ENCODE results near the gene SACS.
A peak's percentile ranks its signal among the peaks of the same experiment; 100 is the strongest.
"Not testable (repeated sequence)": the region's sequence is repeated elsewhere in the genome, so short reads cannot be mapped to it uniquely, and the experiment has no call there.

SACS gene

DNA sequence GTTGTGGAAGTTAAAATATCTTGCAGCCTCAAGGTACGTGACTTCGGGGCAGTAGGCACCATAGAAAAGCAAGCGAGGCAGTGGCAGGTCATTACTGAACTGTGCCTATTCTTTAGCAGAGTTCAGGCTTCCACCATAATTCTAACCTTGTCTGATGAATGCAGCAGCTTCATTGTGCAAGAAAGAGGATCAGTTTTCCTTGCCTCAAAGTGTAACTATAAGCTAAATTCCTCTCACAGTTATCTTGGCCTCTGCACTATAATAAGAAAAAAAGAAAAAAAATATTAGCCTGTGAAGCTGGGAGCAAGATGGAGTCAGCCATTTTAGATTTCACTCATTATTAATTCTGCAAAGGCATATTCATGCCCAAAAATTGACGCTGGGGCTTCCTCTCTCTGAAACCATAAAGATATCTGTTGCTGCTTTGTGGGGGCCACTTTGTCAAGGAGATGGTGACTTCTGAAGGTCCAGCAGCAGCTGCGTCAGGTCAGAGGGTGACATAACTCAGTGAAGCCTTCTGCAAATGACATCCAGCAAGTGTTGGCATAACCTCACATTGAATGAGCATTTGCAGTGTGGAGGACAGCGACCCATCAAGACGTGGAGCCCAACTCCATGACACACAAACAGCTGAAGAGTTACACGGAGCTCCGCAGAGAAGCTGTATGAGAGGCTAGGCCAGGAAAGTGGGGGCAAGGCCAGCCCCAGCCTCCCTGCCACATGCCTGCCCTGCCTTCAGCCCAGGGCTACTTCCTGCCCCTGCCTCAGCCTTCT, 23.1 kb upstream of the SACS start:
- no peak for DNase-seq

DNA sequence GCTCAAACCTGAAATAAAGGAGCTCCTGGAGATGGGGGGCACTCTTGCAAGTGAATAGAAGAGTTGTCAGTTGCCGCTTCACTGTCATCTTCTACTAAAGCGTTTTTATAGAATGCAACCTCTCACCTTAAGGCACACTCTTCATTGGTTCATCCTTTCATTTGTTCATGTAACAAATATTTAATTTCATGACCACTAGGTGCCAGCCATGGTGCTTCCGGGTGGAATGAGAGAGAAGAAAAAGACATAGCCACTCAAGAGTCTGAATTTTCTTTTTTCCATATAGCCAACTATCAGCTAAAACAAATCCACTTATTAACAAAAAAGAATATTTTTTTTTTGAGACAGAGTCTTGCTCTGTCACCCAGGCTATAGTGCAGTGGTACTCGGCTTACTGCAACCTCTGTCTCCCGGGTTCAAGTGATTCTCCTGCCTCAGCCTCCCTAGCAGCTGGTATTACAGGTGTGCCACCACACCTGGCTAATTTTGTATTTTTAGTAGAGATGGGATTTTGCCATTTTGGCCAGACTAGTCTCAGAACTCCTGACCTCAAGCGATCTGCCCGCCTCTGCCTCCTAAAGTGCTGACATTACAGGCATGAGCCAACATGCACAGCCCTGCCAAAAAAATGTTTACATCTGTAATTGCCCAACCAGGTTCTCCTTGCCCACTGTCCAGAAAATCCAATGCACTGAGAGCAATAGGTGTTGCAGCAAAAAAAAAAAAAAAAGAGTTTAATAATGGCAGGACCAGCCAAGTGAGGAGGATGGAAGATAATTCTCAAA, 22.1 kb upstream of the SACS start:
- no peak for DNase-seq

DNA sequence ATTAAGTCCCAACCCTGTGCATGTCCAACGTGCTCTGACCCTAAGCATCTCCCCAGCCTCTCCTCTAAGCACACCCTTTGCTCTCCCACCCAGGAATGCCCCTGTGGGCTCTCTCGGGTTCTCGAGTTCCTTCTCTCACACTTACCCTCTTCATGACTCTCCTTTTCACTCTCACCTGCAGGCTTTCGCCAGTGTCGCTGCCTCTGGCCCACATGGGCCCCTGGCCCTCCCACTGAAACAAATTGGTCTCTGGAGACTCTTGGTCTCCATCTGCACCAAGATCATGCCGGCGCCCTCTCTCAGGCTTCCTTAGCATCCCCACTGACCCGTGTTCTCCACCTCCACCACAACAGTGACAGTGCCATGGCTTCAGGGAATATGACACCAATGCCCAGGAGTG, 19.6 kb upstream of the SACS start:
- no peak for DNase-seq

DNA sequence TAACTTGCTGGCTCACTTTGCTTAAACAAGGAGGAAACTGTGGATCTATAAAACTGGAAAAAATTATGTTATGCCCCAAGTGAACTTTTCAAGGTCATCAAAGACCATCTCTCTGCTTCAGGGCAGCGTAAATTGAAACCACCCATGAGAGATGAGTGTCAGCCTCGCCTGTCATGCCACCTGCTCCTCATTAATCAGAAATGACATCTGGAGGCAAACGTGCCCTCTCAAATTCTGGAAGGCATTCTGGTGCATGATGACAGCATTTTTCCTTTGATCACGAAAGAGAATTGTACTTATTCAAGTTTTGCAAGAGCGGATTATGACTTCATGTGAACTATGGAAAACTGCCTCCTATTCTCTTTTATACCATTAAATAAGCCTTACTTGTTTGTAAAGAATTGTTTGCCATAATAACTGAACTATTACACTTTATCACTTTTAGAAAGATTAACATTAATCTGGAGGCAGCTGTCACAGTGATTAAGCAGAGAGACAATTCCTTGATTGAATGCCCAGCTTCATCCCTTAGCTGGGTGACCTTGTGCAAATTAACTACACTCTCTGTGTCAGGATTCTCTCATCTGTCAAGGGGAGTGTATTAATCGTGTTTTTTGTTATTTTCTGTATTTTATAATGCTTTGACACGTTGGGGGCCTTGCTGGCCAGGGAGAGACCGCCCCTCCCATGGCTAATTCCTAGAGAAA, 17.0 kb upstream of the SACS start:
- DNase-seq, result no peak

DNA sequence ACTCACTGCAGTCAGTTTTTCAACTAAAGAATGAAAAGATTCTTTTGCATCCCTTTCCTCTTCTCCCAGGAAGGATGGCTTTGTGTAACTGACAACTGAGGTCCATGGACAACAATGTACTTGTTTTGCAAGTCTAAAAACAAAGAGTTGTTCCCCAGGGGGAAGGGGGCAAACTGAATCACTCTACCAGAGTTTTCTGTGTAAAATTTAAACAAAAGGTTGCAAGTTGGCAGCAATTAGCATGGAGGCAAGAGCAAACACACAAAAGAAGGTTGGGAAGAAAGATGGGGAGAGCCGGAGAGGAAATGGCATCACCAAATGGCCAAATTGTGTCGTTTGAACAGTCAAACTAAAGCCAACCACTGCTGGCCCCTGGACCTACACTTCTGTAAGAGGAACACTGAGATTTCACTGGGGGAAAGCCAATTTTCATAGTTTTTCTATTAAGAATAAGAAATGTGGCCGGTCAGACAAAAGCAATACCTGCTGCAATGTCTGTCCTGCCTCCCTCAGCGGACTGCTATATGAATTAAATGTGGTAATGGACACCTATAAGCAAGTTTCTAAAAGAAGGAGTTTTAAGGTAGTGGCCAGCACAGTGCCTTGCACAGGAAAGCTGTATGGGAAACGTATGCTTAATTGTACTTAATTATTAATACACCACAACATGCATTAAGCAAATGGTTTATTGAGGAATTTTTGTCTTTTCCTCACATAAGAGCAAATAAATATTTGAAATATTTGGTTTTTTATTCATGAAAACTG, 16.1 kb upstream of the SACS start:
- no peak for DNase-seq

DNA sequence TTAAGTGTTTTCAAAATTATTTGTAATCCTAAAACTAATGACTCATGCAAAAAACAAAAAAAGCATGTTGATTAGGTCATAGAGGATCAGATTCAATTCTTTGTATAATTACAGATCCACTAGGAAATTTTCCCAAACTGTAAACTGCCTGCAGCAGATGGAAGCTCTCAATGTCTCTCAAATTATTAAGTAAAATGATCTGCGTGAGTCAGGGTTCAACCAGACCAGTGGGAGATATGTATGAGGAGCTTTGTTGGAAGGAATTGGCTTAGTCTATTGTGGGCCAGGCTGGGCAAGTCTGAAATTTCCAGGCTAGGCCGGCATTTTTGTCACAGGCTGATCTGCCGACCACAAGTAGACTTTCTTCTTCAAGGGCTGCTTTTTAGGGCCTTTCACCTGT, 14.4 kb upstream of the SACS start:
- DNase-seq, result no peak

DNA sequence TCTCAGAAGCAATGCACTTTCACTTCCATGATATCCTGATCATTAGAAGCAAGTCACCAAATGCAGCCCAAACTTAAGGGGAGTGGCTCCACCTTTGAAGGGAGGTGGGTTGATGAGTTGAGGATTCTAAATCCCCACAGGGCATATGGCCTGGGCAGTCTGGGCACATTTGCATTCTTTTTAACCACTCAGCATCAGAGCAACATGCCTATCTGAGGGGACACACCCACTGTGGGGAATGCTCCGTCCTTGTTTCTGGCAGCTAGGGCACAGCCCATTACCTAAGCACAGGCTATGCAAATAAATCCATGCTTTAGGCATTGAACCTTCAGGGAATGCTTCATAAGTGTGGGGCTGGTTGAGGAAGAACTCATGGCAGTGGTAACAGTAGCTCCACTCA, 12.3 kb upstream of the SACS start:
- DNase-seq, result no peak

DNA sequence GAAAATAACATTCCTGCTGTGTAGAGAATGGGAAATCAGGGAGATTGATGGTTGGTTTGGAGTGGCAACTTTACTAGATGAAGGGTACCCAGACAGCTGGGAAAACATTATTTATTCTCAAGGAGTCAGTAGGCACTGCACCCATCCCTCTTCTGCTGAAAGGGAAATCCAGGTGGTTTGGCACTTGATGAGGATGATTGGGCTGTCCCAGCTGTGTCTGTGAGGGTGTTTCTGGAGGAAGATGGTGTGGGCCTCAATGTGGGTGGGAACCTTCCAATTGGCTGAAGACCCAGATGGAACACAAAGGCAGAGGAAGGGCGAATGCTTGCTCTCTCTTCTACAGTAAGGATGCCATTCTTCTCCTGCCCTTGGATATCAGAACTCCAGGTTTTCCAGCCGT, 10.4 kb upstream of the SACS start:
- DNase-seq, result no peak

DNA sequence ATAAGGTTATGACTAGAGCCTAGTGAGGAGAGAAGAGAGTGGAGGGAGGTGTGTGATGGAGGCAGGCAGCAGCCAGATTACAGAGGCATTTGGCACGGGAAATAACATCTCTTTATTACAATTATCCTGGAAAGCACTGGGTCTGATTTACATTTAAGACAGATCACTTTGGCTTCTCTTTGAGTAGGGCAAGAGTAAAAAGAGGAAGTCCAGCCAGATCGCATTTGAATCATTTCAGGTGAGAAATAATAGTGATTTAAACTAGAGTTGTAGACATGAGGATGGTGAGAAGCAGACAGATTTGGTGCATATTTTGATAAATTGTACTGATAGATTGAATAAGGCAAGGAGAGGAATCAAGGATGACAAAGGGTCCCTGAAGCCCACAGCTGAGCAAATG, 9.6 kb upstream of the SACS start:
- DNase-seq, result no peak

DNA sequence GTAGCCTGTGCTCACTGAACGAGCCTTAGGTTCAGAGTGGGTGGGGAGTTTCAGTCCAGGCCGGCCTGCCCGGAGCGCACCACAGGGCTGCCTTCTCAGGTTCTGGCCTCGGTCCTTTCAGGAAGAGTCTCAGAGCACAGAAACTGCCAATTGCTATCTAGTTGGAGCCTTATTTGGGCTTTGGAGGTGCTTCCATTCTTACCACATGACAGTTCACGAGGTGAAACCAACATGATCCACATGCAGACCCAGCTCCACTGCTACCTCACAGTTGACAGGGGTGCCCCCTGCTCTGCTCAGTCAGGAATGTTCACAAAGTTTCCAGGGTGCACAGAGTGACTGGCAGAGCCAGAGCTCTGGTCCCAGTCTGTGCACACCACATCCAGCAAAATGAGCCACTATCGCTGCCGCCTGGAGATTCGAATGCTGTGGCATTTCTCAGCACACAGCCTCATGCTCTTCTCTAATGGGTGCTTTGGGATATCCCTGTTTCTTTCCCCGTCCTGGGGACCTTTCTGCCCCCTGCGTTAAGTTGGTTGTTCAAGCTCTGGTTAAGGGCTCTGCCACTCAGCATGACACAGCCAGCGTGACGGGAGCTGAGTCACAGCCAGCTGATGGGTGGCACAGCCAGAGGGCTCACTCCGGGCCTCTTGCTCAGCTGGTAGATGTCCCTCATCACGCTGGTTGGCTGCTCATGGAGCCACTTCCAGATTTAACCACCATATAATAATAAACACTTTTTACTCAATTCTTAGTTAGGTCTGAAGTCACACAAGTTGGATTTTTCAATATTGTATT, 7.5 kb upstream of the SACS start:
- no peak for DNase-seq

DNA sequence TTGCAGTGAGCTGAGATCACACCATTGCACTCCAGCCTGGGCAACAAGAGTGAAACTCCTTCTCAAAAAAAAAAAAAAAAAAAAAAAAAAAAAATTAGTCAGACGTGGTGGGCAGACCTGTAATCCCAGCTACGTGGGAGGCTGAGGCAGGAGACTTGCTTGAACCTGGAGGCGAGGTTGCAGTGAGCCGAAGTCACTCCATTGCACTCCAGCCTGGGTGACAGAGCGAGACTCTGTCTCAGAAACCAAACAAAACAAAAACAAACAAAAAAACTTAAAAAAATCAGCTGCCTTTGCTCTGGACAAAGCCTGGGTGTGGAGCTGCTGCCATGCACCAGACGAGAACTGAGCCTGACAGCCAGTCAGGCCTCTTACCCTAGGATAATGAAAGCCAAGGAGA, 6.8 kb upstream of the SACS start:
- not testable (repeated sequence) for DNase-seq

DNA sequence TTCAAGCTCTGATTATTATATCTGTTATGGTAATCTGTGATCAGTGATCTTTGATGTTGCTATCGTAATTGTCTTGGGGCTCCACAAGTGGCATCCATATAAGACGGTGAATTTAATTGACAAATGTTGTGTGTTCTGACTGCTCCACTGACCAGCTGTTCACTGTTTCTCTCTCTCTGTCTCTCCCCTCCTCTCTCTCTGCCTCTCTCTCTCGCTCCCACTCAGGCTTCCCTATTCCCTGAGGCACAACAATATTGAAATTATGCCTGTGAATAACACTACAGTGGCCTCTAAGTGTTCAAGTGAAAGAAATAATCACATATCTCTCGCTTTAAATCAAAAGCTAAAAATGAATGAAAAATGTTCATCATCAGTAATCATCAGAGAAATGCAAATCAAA, 4.4 kb upstream of the SACS start:
- no peak for DNase-seq

DNA sequence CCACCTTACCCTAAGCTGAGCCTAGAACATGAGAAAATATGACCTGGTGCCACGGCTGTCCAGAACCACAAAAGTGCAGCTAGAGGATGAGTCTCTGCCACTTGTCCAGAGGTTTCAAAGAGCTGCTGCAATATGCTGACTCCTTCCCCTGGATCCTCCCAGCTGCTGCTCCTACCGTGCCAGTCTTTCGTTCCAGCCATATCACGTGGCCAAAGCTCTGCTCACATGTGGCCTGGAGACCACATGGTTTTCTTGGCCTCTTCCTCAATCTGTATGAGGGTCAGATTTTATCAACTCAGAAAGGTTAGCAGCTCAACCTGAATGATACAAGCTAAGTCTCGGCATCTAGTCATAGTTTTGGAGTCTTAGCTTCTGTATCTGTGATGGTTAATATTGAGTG, 3.2 kb upstream of the SACS start:
- DNase-seq, result no peak

DNA sequence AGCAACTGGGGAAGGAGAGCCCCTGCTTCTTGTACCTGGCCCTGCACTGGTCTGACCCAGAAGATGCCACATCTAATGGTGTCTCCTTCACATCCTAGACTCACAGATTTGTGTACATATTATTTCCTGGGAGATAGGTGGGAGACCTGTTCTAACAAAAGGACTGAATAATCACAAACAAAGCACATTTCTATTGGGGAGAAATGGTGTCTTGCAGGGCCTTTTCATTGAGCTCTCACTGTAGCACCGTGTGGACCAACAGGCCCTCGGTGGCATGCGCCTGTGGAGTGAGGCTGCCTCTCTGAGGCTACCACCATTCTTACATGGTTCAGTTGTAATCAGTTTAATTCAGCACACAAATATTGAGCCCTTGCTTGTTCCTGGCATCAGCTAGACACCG, 989 bp upstream of the SACS start:
- no peak for DNase-seq

DNA sequence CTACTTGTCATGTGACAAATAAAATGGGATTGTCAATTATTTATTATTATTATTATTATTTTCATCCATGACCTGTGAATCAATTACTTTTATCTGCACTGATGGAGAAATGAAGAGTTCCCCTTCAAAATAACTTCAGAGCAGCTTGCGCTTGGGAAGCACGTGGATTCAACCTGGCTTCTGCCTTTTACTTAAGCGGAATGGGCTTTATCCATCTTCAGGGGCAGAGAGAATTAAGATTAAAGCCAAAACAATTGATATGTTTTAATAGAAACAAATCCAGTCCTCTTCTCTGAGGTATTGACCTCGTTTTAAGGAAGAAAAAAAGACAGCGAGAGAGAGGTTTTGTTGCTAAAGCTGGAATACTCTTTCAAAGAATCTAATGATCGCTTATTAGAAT, 876 bp downstream of the SACS start:
- DNase-seq, result no peak

DNA sequence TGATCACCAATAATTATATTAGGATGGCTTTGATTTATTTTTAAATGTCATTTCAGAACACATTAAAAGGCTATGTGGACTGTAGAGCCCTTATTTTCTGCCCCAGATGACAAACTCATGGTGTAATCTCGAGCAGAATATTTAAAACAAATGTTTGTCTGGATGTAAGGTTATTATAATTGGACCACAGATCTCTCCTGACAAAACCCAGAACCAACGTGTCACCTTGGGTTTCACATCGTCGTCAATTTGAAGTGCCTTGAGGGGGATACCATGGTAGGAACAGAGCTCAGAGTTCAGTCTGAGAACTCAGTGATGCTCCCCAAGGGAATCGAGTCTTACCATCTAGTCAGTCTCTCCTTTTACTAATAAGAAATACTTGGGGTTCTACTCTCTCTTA, 2.8 kb downstream of the SACS start:
- no peak for DNase-seq

DNA sequence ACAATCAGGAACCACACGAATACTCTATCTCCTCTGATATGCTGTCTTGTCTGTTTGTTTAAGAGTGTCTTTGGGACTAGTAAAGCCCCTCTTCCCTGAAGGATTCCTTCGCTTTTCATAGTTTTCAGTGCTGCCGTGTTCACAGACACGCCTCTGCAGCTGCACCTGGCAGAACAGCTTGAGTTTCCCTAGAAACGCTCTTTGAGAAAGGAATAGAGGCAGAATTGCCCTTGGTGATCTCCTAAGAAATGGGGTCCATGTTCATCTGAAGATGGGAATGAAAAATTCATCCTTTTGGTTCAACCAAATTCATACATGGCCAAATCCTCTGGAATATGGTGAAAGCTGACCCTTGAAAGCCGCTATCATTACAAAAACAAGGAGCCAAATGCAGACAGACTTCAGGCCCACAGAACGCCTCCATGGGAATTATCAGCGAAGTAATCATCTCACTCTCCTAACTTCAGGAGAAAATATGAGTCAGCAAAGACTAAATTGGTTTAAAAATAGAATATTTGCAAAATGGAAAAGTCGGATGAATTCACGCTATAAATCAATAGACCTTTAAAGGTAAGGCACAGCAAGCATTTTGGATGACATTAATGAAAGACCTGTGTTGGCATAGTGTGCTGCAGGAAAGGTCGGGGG, 5.5 kb downstream of the SACS start:
- no peak for DNase-seq

DNA sequence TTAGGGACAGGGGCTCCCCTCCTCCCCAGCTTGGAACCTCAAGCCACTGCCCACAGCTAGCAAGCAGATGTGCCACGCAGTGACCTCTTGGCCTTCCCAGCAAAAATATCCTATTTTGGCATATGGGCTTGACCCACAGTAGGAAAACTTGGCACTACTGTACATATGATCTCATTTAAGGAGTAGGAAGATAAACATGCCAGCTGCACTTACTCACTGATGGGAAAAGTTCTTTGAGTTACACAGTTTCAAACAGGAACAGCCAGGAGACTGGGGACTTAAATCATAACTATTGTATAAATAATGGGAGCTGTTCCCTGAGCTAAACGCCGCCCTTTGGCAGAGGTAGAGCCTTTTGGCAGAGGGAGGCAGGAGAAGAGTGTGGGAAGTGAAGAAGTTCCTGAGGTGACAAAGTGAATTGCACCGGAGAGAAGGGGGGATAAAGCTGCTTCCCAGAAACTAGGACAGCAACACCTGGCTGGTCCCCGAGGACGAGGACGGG, 6.1 kb downstream of the SACS start:
- DNase-seq, result peak; percentile 39

DNA sequence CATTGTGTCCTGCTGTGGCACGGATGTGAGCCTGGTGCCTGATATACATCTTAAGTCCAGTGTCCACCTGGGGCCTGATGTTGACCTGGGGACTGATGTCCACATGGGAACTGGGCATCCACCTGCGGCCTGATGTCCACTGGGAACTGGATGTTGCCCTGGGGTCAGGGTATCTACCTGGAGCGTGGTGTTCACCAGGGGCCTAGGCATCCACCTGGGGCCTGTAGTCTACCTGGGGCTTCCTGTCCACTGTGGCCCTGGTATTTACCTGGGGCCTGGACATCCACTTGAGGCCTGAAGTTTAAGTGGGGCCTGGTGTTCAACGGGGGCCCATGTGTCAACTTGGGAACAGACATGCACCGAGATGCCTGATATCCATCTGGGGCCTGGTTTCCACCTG, 11.9 kb downstream of the SACS start:
- DNase-seq, result no peak

DNA sequence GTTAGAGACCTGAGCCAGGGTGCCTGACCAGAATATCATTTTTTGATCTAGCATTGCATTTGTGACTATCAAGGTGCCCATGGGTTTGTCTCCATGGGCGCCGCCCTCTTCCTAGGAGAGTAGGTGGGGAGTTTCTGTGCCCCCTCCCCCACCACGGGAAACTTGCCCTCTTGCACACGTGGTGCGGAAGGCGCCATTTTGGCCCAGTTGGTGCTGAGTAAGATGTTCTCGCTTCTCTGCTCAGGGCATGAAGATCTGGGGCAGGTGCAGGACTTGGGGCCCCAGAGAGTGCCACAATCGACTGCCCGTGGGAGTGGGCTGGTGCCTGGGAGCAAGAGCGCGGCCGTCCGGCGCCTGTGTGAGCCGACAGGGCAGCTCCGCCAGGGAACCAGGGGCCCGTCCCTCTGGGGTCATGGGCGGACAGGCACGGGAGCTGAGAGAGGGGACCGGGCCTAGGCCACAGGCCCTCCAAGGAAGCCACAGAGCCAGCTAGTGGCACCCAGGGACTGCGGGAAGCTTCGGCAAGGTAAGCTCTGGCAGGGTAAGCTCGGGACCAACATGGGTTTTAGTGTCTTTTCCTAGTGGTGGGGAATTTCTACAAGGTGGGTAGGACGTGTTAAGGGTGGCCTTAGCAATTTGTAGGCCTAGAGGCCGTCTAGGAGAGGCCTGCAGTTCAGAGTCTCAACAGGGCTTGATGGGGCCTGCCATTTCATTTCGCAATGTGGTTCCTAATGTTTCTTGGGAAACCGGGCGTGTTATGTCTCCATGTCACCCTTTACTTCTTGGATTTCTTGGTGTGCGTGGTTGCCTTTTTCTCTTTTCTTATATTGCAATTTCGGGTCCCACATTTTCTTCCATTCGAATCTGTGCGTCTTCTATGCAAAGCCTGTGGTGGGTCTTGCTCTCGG, 14.5 kb downstream of the SACS start:
- DNase-seq, result no peak

All from right kidney (tissue), 1 donor.